ENCODE results near the gene IGSF23. TPM values are rescaled to one million over a fixed set of nuclear protein-coding genes. Genes with fewer than 3 reads are reported as not detected.

The IGSF23 gene
- total RNA-seq, 1 donor from 2014 or later, result not detected

DNA sequence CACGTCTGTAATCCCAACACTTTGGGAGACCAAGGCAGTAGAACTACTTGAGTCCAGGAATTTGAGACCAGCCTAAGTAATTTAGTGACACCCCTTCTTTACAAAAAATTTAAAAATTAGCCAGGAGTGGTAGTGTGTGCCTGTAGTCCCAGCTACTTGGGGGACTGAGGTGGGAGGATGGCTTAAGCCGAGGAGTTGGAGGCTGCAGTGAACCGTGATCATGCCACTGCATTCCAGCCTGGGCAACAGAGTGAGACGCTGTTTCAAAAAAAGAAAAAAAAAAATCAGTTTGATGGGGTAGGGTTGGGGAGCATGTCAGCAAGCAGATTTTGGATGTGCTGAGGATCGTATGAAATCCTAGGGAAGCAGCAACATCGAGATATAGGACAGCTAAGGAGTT lies 62.2 kb downstream of the IGSF23 start:
- Mint-ChIP-seq H3K36me3 (no peaks in the 10 kb centered on the region), H3K9me3 (no peaks in the 10 kb centered on the region), H3K27ac (no peak overlapping the region), H3K27me3 (ENCODE audit: insufficient read depth, low read depth) (peaks cover 11% of the 10 kb centered on the region), H3K4me1 (peaks cover 8% of the 10 kb centered on the region), H3K4me3 (no peak overlapping the region)
- no peaks in the 10 kb centered on the region for H4K20me1 ChIP-seq (ENCODE audit: low read depth)
- TF ChIP-seq EZH2 (IDR thresholded peaks at IDR 0.05), result no peak
- no peak for TF ChIP-seq CTCF (IDR thresholded peaks at IDR 0.05)
- TF ChIP-seq EZH2phosphoT487 (IDR thresholded peaks at IDR 0.05), result no peak
- no peaks in the 10 kb centered on the region for H3K9me3 ChIP-seq (ENCODE audit: low read depth)
- H2AFZ ChIP-seq (replicated peaks), result no peak overlapping the region
- H3K27ac ChIP-seq, result no peak overlapping the region
- no peaks in the 10 kb centered on the region for H3K27me3 ChIP-seq
- no peaks in the 10 kb centered on the region for H3K4me1 ChIP-seq
- H3K36me3 ChIP-seq, result no peaks in the 10 kb centered on the region
- no peaks in the 10 kb centered on the region for H3K79me2 ChIP-seq (ENCODE audit: low read depth)
- no peak overlapping the region for H3K4me3 ChIP-seq
- H3K4me2 ChIP-seq, result no peak overlapping the region
- no peak for DNase-seq (ENCODE audit: low spot score)
- no peak overlapping the region for H3K9ac ChIP-seq
- H3F3A ChIP-seq (ENCODE audit: low read depth), result no peaks in the 10 kb centered on the region

- Mint-ChIP-seq H3K27me3 (ENCODE audit: insufficient read depth, low read depth) (peaks cover 15% of the 10 kb centered on the region), H3K9me3 (no peaks in the 10 kb centered on the region), H3K36me3 (no peaks in the 10 kb centered on the region), H3K4me1 (peaks cover 8% of the 10 kb centered on the region), H3K27ac (peak overlapping the region; percentile 74), H3K4me3 (peak overlapping the region; percentile 56)
- no peak overlapping the region for H3K4me2 ChIP-seq
- H3K9me3 ChIP-seq (ENCODE audit: low read depth), result no peaks in the 10 kb centered on the region
- no peak overlapping the region for H3K9ac ChIP-seq
- TF ChIP-seq EZH2phosphoT487 (IDR thresholded peaks at IDR 0.05) (no peak), CTCF (IDR thresholded peaks at IDR 0.05) (no peak), EZH2 (IDR thresholded peaks at IDR 0.05) (no peak)
- H4K20me1 ChIP-seq (ENCODE audit: low read depth), result no peaks in the 10 kb centered on the region
- H3K36me3 ChIP-seq, result no peaks in the 10 kb centered on the region
- peak overlapping the region; percentile 53 for H2AFZ ChIP-seq (replicated peaks)
- peak; percentile 21 for DNase-seq (ENCODE audit: low spot score)
- H3F3A ChIP-seq (ENCODE audit: low read depth), result no peaks in the 10 kb centered on the region
- H3K27ac ChIP-seq, result no peak overlapping the region
- H3K4me3 ChIP-seq, result no peak overlapping the region
- H3K4me1 ChIP-seq, result no peaks in the 10 kb centered on the region
- no peaks in the 10 kb centered on the region for H3K79me2 ChIP-seq (ENCODE audit: low read depth)
- H3K27me3 ChIP-seq, result no peaks in the 10 kb centered on the region
These were observed 63.9 kb downstream of the IGSF23 start for GRCh38 chr19:44677019-44677811.

DNA sequence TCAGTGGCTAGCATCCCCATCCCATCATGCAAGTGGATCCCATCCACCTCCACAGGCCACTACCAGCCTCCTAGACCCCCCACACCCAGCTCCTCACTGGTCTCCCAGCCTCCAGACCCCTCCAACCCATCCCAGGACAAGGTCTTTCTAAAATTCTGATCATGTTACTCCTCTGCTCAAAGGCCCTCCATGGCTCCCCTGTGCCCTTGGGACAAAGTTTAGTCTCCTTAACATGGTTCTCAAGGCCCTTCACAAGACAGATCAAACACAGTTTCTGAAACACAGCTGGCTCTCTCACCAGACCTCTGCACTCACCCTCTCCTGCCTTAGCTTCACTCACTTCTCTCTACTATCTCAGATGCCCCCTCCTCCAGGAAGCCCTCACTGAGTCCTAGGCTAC lies 67.2 kb downstream of the IGSF23 start:
- H3K4me3 Mint-ChIP-seq, result no peak overlapping the region
- TF ChIP-seq EZH2phosphoT487 (IDR thresholded peaks at IDR 0.05) (no peak), EZH2 (IDR thresholded peaks at IDR 0.05) (no peak), CTCF (IDR thresholded peaks at IDR 0.05) (no peak)
- H3K4me3 ChIP-seq, result no peak overlapping the region
- H3K27me3 Mint-ChIP-seq (ENCODE audit: insufficient read depth, low read depth), result peaks cover 17% of the 10 kb centered on the region
- H3K4me1 Mint-ChIP-seq, result peaks cover 15% of the 10 kb centered on the region
- H4K20me1 ChIP-seq (ENCODE audit: low read depth), result no peaks in the 10 kb centered on the region
- no peaks in the 10 kb centered on the region for H3K4me1 ChIP-seq
- DNase-seq (ENCODE audit: low spot score), result no peak
- H3K9me3 Mint-ChIP-seq, result no peaks in the 10 kb centered on the region
- H2AFZ ChIP-seq (replicated peaks), result no peak overlapping the region
- no peaks in the 10 kb centered on the region for H3K27me3 ChIP-seq
- H3K27ac ChIP-seq, result no peak overlapping the region
- H3K36me3 Mint-ChIP-seq, result no peaks in the 10 kb centered on the region
- no peak overlapping the region for H3K9ac ChIP-seq
- H3K36me3 ChIP-seq, result no peaks in the 10 kb centered on the region
- H3K9me3 ChIP-seq (ENCODE audit: low read depth), result no peaks in the 10 kb centered on the region
- H3K4me2 ChIP-seq, result no peak overlapping the region
- H3K27ac Mint-ChIP-seq, result no peak overlapping the region
- no peaks in the 10 kb centered on the region for H3F3A ChIP-seq (ENCODE audit: low read depth)
- no peaks in the 10 kb centered on the region for H3K79me2 ChIP-seq (ENCODE audit: low read depth)
